ENCODE data around the gene BTBD16.

Gene BTBD16

DNA sequence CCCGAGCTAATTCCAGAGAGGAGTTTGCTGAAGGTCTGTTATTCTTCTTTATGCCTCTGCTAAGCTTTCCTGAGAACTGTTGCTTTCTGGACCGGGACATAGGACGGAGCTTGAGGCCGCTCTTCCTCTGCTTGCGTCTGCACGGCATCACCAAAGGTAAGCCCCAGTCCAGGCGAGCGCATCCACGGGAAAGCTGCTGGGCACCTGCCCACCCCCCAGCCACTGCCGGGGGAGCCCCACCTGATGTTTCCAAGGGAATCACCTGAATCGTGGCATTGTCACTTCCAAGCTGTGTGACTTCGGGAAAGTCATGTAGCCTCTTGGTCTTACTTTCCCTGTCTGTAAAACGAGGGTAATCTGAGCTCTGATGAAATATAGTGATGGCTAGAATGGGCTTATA lies 58.3 kb downstream of the BTBD16 start:
- H3K4me1 ChIP-seq (ENCODE audit: insufficient read depth, poor library complexity, severe bottlenecking), result peaks cover 4% of the 10 kb centered on the region
- no peaks in the 10 kb centered on the region for H3K36me3 ChIP-seq (ENCODE audit: low read depth)
- H3K27me3 ChIP-seq (ENCODE audit: insufficient read depth, poor library complexity, severe bottlenecking), result no peaks in the 10 kb centered on the region
- H3K9me3 ChIP-seq (ENCODE audit: severe bottlenecking), result no peaks in the 10 kb centered on the region
- TF ChIP-seq, protein P1, sequence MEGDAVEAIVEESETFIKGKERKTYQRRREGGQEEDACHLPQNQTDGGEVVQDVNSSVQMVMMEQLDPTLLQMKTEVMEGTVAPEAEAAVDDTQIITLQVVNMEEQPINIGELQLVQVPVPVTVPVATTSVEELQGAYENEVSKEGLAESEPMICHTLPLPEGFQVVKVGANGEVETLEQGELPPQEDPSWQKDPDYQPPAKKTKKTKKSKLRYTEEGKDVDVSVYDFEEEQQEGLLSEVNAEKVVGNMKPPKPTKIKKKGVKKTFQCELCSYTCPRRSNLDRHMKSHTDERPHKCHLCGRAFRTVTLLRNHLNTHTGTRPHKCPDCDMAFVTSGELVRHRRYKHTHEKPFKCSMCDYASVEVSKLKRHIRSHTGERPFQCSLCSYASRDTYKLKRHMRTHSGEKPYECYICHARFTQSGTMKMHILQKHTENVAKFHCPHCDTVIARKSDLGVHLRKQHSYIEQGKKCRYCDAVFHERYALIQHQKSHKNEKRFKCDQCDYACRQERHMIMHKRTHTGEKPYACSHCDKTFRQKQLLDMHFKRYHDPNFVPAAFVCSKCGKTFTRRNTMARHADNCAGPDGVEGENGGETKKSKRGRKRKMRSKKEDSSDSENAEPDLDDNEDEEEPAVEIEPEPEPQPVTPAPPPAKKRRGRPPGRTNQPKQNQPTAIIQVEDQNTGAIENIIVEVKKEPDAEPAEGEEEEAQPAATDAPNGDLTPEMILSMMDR (IDR thresholded peaks at IDR 0.05; ENCODE audit: poor library complexity, severe bottlenecking), result no peak
- H3K27ac ChIP-seq (ENCODE audit: poor library complexity, severe bottlenecking), result no peak overlapping the region
- DNase-seq (ENCODE audit: low spot score) (no peak), ATAC-seq (ENCODE audit: low read depth) (no peak)
- no peak overlapping the region for H3K4me3 ChIP-seq (ENCODE audit: severe bottlenecking)

DNA sequence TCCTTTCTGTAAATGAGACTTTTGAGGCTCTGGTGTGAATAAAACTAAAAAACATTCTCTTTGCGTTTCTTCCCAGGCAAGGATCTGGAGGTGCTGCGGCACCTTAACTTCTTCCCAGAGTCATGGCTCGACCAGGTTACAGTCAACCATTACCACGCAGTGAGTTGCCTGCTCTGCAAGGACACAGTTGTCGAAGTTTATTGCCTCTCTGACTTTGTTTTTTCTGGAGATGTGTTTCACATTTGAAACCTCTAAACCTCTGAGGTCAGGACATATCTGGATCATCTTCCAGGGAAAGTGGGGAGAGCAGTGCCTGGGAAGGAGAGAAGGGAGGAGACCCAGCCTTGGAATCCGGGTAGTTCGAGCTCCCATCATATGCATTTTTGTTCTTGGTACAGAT lies 60.0 kb downstream of the BTBD16 start:
- H3K4me1 ChIP-seq (ENCODE audit: insufficient read depth, poor library complexity, severe bottlenecking), result no peaks in the 10 kb centered on the region
- H3K36me3 ChIP-seq (ENCODE audit: low read depth), result no peaks in the 10 kb centered on the region
- H3K4me3 ChIP-seq (ENCODE audit: severe bottlenecking), result no peak overlapping the region
- H3K9me3 ChIP-seq (ENCODE audit: severe bottlenecking), result no peaks in the 10 kb centered on the region
- no peak overlapping the region for H3K27ac ChIP-seq (ENCODE audit: poor library complexity, severe bottlenecking)
- ATAC-seq (ENCODE audit: low read depth), result no peak
- TF ChIP-seq, protein P1 (IDR thresholded peaks at IDR 0.05; ENCODE audit: poor library complexity, severe bottlenecking), result no peak
- H3K27me3 ChIP-seq (ENCODE audit: insufficient read depth, poor library complexity, severe bottlenecking), result no peaks in the 10 kb centered on the region
- DNase-seq (ENCODE audit: low spot score), result no peak

DNA sequence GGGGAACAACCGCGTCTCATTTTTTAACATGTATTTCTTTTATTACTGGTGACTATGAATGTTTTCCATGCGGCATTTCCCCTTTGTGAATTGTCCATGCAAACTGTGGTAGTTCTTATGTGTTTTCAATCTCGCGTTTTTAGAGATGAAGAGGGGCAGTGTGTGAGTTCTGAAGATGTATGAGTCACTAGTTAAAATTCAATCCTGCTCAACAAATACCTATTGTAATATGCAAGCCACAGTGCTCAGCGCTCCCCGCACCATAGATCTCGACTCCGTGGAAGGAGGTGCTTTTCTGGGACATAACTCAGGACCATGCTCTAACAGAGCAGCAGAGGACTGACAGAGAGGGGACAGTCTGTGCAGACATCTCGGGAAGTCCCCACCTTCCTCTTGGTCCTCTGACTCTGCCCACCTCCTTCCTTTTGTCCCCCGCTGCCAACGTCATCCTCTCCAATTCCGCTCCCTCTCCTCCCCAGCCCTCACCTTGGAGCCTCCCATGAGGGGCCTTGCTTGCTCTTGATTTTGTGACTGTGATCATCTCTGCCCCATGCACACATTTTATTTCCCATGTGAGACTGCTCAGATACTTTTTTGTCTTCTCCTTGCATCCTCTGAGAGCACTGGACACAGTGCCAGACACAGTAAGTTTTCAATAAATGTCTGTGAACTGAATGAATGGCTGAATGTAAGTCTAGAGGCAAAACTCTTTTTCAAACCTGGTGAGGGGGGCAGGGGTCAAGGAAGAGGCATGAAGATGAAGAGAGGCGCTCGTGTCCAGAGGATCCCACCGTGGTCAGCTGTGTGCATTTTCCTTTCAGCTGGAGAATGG lies 60.7 kb downstream of the BTBD16 start:
- no peak for ATAC-seq (ENCODE audit: low read depth)
- no peaks in the 10 kb centered on the region for H3K36me3 ChIP-seq (ENCODE audit: low read depth)
- no peak overlapping the region for H3K4me3 ChIP-seq (ENCODE audit: severe bottlenecking)
- H3K27ac ChIP-seq (ENCODE audit: poor library complexity, severe bottlenecking), result no peak overlapping the region
- no peaks in the 10 kb centered on the region for H3K27me3 ChIP-seq (ENCODE audit: insufficient read depth, poor library complexity, severe bottlenecking)
- DNase-seq (ENCODE audit: low spot score), result no peak
- TF ChIP-seq, protein P1 (IDR thresholded peaks at IDR 0.05; ENCODE audit: poor library complexity, severe bottlenecking), result no peak
- H3K9me3 ChIP-seq (ENCODE audit: severe bottlenecking), result no peaks in the 10 kb centered on the region
- H3K4me1 ChIP-seq (ENCODE audit: insufficient read depth, poor library complexity, severe bottlenecking), result no peaks in the 10 kb centered on the region

DNA sequence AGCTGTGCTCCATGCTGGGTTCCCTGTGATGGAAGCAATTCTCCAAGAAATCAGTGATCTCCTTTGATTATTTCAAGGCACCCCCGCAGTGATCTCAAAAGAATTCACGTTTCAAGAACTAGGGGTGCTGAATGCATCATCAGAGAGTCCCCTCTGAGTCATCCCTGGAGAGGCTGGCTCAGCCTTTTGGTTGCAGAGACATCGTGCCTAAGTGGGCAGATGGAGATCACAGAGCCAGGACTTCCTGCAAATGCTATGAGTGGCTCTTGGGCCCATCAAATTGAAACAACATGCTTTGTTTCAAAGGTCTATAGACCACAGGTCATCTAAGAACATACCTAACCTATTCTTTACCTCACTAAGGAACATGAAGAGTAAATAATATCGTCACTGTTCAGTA lies 61.9 kb downstream of the BTBD16 start:
- Histone ChIP-seq H3K4me1 (ENCODE audit: insufficient read depth, poor library complexity, severe bottlenecking) (no peaks in the 10 kb centered on the region), H3K9me3 (ENCODE audit: severe bottlenecking) (no peaks in the 10 kb centered on the region), H3K36me3 (ENCODE audit: low read depth) (no peaks in the 10 kb centered on the region), H3K4me3 (ENCODE audit: severe bottlenecking) (no peak overlapping the region), H3K27me3 (ENCODE audit: insufficient read depth, poor library complexity, severe bottlenecking) (no peaks in the 10 kb centered on the region), H3K27ac (ENCODE audit: poor library complexity, severe bottlenecking) (no peak overlapping the region)
- TF ChIP-seq, protein P1 (IDR thresholded peaks at IDR 0.05; ENCODE audit: poor library complexity, severe bottlenecking), result no peak
- ATAC-seq (ENCODE audit: low read depth) (no peak), DNase-seq (ENCODE audit: low spot score) (no peak)

DNA sequence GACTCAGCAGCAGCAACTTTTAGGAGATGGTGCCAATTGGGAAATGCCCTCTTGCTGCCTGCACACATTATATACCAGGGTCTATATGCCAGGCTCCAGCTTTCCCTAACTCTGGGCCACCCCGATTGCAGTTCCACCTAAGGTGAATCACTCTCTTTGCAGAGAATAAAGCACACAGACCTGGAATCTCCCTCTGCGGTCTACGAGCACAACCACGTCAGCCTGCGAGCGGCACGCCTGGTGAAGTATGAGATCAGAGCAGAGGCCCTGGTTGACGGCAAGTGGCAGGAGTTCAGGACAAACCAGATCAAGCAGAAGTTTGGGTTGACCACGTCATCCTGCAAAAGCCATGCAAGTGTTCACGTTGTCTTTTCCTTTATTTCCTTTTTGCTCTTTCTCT lies 65.2 kb downstream of the BTBD16 start:
- Histone ChIP-seq H3K27me3 (ENCODE audit: insufficient read depth, poor library complexity, severe bottlenecking) (no peaks in the 10 kb centered on the region), H3K27ac (ENCODE audit: poor library complexity, severe bottlenecking) (no peak overlapping the region), H3K9me3 (ENCODE audit: severe bottlenecking) (no peaks in the 10 kb centered on the region), H3K36me3 (ENCODE audit: low read depth) (no peaks in the 10 kb centered on the region), H3K4me3 (ENCODE audit: severe bottlenecking) (no peak overlapping the region), H3K4me1 (ENCODE audit: insufficient read depth, poor library complexity, severe bottlenecking) (no peaks in the 10 kb centered on the region)
- DNase-seq (ENCODE audit: low spot score) (no peak), ATAC-seq (ENCODE audit: low read depth) (no peak)
- TF ChIP-seq, protein P1 (IDR thresholded peaks at IDR 0.05; ENCODE audit: poor library complexity, severe bottlenecking), result no peak
